Measurements from ENCODE around the gene NOD1.

NOD1 gene

DNA sequence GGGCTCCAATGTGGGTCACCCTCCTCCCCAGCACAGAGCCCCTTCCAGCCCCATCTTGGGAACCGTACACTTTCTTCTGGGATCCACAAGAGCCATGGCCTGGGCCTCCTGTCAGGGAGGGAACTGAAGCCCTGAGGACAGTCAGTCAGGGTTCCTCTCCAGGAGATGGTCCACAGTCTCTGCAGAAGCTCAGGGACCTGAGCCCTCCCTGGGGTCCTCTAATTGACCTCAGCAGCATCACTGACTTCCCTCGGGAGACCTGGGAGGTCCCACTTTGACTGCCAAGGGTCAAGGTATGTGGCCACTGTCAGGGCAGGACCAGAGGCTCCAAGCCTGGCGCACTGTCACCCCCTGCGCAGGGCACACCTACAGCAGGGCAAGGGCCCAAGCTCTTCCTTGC lies 32.3 kb downstream of the NOD1 start:
- no peak overlapping the region for H3K4me3 ChIP-seq (ENCODE audit: low read length)
- no peak for TF ChIP-seq CTCF (conservative IDR thresholded peaks at IDR 0.05; ENCODE audit: low read depth, low read length)
- no peak for DNase-seq (ENCODE audit: low read depth)

- no peak overlapping the region for H3K4me3 ChIP-seq (ENCODE audit: low read length)
- no peak for DNase-seq (ENCODE audit: low read depth)
- TF ChIP-seq CTCF (conservative IDR thresholded peaks at IDR 0.05; ENCODE audit: low read depth, low read length), result no peak
These were observed 32.8 kb downstream of the NOD1 start for GRCh38 chr7:30445770-30446169.

DNA sequence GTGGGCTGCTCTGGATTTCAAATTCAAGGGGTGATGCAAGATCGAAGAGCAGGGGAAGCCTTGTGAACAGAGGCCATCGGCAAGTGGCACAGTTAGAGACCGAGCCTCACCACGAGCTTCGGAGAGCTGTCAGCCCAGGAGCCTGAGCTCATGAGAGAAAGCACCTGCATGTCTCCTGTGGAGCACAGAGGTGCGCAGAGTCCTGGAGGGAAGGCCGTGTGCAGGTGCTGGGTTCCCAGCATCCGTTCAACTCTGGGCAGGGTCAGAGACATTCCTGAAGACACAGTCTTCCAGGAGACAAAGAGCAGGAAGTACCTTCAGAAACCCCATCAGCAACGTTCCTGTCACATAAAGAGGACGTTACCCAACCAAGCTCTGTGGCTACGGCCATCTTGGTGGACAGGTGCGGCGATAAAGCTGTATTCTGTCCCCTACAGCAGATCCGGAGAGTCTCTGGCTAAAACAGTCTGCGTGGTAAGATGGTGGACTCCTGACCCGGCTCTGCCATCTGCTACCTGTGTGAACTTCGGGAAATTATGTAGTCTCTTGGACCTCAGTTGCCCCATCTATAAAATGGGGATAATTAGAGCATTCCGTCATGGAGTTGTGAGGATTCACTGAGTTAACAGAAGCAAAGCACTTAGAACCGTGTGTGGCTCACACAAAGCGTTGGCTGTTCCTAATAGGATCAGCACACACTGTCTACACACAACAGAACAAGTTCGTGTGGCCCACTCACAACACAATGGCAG lies 40.6 kb downstream of the NOD1 start:
- TF ChIP-seq CTCF (conservative IDR thresholded peaks at IDR 0.05; ENCODE audit: low read depth, low read length), result no peak
- no peak for DNase-seq (ENCODE audit: low read depth)
- no peak overlapping the region for H3K4me3 ChIP-seq (ENCODE audit: low read length)

DNA sequence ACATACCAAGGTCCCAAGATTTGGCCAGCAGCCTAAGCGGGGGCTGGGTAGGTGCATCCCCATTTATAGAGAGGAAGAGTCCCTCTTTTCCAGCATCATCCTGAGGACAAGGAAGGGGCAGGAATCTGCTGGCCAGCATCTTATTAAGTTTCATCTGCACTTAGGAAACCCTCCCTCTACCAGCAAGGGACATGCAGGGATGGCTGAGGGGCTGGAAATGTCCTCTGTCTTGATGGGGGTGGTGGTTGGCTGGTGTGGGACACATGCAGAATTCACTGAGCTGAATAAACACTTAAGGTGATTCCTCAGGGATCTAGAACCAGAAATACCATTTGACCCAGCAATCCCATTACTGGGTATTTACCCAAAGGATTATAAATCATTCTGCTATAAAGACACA lies 42.1 kb downstream of the NOD1 start:
- H3K4me3 ChIP-seq (ENCODE audit: low read length), result no peak overlapping the region
- DNase-seq (ENCODE audit: low read depth), result no peak
- TF ChIP-seq CTCF (conservative IDR thresholded peaks at IDR 0.05; ENCODE audit: low read depth, low read length), result no peak

- DNase-seq (ENCODE audit: low read depth), result no peak
- H3K4me3 ChIP-seq (ENCODE audit: low read length), result no peak overlapping the region
- no peak for TF ChIP-seq CTCF (conservative IDR thresholded peaks at IDR 0.05; ENCODE audit: low read depth, low read length)
These were observed 42.5 kb downstream of the NOD1 start for GRCh38 chr7:30436046-30436445.

GRCh38 chr7:30434140-30434799 lies 44.3 kb downstream of the NOD1 start:
- no peak for DNase-seq (ENCODE audit: low read depth)
- no peak overlapping the region for H3K4me3 ChIP-seq (ENCODE audit: low read length)
- no peak for TF ChIP-seq CTCF (conservative IDR thresholded peaks at IDR 0.05; ENCODE audit: low read depth, low read length)

DNA sequence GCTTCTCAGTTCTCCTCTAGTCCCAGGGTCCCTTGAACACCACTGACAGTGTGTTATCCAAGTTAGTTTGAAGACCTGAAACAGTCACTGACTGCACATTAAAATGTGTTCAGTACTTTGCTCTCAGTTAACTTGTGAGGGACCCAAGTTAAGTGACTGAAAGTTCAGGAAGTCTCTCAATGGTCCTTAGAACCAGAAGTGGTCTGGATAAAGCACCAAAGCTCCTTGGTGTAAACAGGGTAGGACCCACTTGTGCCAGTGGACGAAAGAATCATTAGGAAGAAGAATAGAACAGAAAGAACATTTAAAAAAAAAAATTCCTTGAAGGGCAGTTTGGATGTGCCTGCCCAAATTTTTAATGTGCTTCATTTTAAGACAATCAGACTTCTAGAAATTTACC lies 45.1 kb downstream of the NOD1 start:
- TF ChIP-seq CTCF (conservative IDR thresholded peaks at IDR 0.05; ENCODE audit: low read depth, low read length), result no peak
- H3K4me3 ChIP-seq (ENCODE audit: low read length), result no peak overlapping the region
- DNase-seq (ENCODE audit: low read depth), result no peak

Measured in retinal pigment epithelial cell (primary cell).